Activated T-cell treated with anti-CD3 and anti-CD28 coated beads for 4 hours (primary cell): Measurements from ENCODE around the gene NELL1.

Experiments
- DNase-seq: peaks from one replicate; pipeline ENCODE4 v3.0.0-alpha.2; 2020

NELL1 gene

GRCh38 chr11:21602699-21603098 lies 933.3 kb downstream of the NELL1 start:
- DNase-seq: no peak

GRCh38 chr11:21603886-21604285 lies 934.5 kb downstream of the NELL1 start:
- DNase-seq: no peak

GRCh38 chr11:21604564-21604963 lies 935.2 kb downstream of the NELL1 start:
- DNase-seq: no peak

- DNase-seq: no peak
Observed at GRCh38 chr11:21612326-21612725, 942.9 kb downstream of the NELL1 start.

GRCh38 chr11:21614961-21615360 lies 945.6 kb downstream of the NELL1 start:
- DNase-seq: no peak

GRCh38 chr11:21615955-21616371 lies 946.6 kb downstream of the NELL1 start:
- no peak for DNase-seq

GRCh38 chr11:21622566-21622965 lies 953.2 kb downstream of the NELL1 start:
- DNase-seq: no peak

GRCh38 chr11:21622995-21623394 lies 953.6 kb downstream of the NELL1 start:
- DNase-seq: no peak
